Retinal pigment epithelial cell (primary cell): ENCODE measurements around the gene CNTNAP2.

Source experiments
- DNase-seq: peaks from one replicate; pipeline ENCODE4 v3.0.0-alpha.2; 2010; ENCODE audit warnings: low read depth
- H3K4me3 ChIP-seq: 2 replicates; pipeline ENCODE4 v1.5.1; 2011; ENCODE audit warnings: mild to moderate bottlenecking, low read length, control low read depth, moderate library complexity
- TF ChIP-seq, protein P1 (sequence below): conservative IDR thresholded peaks from 2 replicates; pipeline ENCODE4 v1.5.1; 2011; ENCODE audit warnings: low read depth, low read length, control low read depth, inconsistent platforms

The CNTNAP2 gene

DNA sequence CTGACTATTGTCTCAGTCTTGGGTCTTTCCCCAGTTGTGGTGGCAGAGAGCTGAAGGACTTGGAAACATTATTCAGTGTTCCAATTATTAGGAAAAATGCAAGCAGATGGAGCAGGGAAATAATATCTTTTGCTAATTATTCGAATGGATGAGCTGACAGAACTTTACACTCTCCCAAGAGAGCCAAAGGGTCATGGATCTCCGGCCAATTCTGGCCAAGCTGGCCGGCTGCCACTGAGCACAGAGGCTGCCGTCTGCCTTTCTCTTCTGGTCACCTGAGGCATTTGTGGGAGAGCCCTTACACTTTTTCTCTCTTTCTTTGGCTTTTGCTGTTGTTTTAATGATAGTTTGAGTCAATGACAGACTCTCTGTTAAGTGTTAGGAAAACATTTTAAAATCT is 22.2 kb upstream of the CNTNAP2 start:
- no peak overlapping the region for H3K4me3 ChIP-seq
- TF ChIP-seq, protein P1, sequence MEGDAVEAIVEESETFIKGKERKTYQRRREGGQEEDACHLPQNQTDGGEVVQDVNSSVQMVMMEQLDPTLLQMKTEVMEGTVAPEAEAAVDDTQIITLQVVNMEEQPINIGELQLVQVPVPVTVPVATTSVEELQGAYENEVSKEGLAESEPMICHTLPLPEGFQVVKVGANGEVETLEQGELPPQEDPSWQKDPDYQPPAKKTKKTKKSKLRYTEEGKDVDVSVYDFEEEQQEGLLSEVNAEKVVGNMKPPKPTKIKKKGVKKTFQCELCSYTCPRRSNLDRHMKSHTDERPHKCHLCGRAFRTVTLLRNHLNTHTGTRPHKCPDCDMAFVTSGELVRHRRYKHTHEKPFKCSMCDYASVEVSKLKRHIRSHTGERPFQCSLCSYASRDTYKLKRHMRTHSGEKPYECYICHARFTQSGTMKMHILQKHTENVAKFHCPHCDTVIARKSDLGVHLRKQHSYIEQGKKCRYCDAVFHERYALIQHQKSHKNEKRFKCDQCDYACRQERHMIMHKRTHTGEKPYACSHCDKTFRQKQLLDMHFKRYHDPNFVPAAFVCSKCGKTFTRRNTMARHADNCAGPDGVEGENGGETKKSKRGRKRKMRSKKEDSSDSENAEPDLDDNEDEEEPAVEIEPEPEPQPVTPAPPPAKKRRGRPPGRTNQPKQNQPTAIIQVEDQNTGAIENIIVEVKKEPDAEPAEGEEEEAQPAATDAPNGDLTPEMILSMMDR = no peak
- no peak for DNase-seq

DNA sequence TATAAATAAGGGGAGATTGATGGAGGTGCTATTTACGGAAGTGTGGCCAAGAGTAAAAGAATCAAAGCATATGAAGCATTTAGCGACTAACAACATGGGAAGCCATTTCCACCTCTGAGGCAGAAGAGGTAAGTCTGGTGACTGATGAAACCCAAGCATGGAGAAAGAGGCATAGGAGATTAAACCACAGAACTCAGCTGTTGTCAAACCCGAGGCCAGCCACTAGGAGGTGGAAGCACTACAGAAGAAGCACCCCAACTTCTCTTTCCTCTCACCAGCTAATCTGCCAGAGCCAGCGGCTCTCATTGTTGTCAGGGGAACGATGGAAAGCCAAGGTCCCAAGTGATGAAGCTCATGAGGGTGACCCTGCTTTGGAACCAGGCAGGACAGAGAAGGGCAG is 19.6 kb upstream of the CNTNAP2 start:
- H3K4me3 ChIP-seq = no peak overlapping the region
- TF ChIP-seq, protein P1 = no peak
- no peak for DNase-seq

DNA sequence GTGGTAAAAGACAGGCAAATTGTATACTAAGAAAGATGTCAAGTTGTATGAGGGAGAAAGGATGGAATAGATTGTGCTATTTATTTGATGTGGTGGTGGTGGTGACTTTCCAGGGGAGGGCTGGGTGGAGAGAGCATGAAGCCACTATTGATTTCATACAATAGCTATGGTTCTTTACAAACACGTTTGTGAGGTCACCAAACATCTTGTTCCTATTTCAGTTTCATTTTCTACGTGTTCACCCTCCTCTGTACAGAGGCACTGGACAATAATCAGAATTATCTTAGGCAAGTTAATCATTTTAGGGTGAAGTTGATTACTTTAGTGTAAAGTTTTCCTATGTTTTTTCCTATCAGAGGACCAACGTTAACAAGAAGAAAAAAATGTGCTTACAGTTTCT is 10.3 kb upstream of the CNTNAP2 start:
- H3K4me3 ChIP-seq = no peak overlapping the region
- DNase-seq = no peak
- TF ChIP-seq, protein P1 = no peak

DNA sequence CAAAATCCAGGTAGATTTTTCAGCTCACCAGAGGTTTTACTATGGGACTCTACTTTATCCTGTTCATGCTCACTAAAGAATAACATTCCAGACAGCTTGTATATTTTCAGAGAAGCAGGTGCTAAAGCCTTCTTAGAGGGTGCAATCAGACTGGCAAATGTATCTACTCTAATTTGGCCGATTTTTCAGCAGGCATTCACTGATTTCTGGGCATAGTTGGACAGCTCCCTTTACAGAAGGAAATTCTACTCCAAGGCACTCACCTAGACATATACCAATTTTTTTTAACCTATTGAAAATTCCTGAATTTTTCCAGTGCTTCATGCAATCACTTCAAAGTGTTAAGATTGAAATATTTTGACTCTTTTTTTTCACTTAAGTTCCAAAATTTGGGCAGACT is 3.8 kb upstream of the CNTNAP2 start:
- TF ChIP-seq, protein P1 = no peak
- no peak for DNase-seq
- no peak overlapping the region for H3K4me3 ChIP-seq

DNA sequence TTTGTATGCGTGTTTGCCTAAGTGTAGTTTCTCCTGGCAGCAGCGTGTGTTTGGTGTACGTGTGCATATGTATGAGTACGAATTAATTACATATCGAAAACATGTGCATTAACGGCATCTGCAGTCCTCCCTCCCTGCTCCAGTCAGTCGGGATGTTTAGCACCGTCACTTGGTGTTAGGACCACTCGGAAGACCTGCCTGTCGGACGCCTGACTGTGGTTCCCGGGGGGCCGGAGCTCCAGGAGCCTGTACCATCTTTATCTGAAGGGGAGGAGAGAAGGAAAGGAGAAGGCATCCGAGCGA is 1.1 kb upstream of the CNTNAP2 start:
- peak overlapping the region; percentile 59 for H3K4me3 ChIP-seq
- no peak for DNase-seq
- TF ChIP-seq, protein P1 = no peak

DNA sequence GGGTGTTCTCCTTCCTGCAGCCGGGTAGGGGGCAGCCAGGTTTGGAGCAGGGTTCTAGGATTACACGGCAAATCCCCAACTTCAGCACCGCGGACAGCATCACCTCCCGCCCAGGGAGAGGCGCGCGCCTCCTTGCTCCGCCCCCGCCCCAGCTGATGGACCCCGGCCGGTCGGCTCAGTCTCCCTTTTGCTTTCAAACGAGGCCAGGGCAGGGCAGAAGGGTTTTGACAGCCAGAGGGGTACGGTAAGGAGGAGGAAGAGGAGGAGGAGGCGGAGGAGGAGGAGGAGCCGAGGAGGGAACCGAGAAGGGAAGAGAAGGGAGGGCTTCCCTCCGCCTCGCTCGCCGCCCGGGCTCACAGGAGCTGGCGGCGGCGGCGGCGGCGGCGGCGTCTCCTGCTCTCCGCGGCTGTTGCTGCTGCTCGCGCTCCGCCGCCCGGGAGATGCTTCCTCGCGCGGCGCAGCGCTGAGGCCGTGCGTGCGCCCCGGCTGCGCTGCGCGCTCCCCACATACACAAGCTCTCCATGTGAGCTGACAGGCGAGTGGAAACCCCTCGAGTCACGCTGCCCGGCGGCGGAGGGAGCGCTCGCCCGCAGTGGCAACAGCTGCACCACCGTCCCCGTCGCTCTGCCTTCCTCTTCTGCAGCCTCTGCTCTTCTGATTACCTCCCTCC is 615 bp upstream of the CNTNAP2 start:
- peak overlapping the region; percentile 59 for H3K4me3 ChIP-seq
- DNase-seq = no peak
- TF ChIP-seq, protein P1 = no peak

DNA sequence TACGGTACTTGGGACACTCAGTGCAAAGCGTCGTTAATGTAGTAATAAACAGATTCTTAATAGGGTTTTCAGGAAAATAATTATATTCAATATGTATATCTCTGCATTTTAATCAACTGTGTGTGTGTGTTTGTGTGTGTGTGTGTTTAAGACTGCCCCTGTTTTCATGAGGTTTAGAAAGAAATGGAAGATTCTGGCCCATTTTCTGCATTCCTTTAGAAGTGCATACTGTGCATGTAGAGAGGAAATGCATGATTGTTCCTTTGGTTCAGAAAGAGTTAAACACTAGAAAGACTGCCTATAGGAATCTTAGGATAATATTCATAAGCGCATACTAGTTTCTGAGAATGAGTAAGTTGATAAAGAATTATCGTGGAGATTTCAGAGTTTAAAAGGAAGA is 975 bp downstream of the CNTNAP2 start:
- DNase-seq = no peak
- TF ChIP-seq, protein P1 = no peak
- H3K4me3 ChIP-seq = no peak overlapping the region
